ENCODE results near the gene PHLPP1. TPM values are rescaled to one million over a fixed set of nuclear protein-coding genes. Genes with fewer than 3 reads are reported as not detected.

PHLPP1 gene
- total RNA-seq, 1 experiment from 2014 or later: 14.7 TPM

DNA sequence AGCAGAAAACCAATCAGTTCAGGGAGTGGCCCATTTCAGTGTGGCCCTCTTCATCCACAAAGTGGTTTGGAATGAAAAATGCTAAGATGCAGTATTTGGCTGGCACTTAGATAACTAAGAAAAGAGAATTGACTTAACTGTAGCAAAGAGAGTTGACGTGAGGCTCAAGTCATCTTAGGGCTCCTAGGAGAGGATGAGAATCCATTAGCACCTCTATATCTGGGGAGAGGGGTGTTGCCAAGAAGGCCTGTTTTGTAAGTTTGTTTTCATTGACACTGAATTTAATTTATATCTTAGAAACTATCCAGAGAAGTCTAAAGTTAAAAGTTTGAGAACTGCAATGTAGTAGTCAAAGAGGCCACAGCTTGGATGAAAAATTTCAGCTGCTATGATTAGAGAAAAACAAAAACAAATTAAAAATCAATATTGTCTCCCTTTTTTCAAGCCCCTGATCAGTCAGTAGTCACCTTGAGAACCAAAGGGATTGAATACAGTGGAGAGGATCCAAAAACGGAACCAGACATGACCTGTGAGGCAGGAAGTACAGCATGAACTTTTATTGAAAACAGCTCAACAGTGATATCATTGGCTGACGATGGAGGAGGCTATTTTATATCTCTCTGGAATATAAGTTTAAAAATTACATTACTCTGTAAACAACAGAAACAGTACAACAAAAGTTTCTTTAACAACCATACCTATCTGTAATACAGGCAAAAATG lies 52.7 kb downstream of the PHLPP1 start:
- BruUV-seq (replicated peaks): no TSS peak
- peaks cover 2% of the 10 kb centered on the region; the same call in 1 of the 2 replicates for H3K9me2 ChIP-seq (ENCODE audit: insufficient read depth)
- peak overlapping the region; percentile 22 for H3K4me2 ChIP-seq (ENCODE audit: low read length)
- TF ChIP-seq CBX3 (IDR thresholded peaks at IDR 0.05; ENCODE audit: low read depth): no peak
- no peak for TF ChIP-seq POLR2A (IDR thresholded peaks at IDR 0.05; ENCODE audit: borderline replicate concordance, extremely low read depth, insufficient read depth, insufficient read length)
- TF ChIP-seq, protein P1, sequence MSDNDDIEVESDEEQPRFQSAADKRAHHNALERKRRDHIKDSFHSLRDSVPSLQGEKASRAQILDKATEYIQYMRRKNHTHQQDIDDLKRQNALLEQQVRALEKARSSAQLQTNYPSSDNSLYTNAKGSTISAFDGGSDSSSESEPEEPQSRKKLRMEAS (IDR thresholded peaks at IDR 0.05): no peak
- no peak for TF ChIP-seq SIN3A (IDR thresholded peaks at IDR 0.05; ENCODE audit: low read depth)
- TF ChIP-seq ELF1 (IDR thresholded peaks at IDR 0.05; ENCODE audit: borderline replicate concordance, low read depth): no peak
- TF ChIP-seq, protein P2, sequence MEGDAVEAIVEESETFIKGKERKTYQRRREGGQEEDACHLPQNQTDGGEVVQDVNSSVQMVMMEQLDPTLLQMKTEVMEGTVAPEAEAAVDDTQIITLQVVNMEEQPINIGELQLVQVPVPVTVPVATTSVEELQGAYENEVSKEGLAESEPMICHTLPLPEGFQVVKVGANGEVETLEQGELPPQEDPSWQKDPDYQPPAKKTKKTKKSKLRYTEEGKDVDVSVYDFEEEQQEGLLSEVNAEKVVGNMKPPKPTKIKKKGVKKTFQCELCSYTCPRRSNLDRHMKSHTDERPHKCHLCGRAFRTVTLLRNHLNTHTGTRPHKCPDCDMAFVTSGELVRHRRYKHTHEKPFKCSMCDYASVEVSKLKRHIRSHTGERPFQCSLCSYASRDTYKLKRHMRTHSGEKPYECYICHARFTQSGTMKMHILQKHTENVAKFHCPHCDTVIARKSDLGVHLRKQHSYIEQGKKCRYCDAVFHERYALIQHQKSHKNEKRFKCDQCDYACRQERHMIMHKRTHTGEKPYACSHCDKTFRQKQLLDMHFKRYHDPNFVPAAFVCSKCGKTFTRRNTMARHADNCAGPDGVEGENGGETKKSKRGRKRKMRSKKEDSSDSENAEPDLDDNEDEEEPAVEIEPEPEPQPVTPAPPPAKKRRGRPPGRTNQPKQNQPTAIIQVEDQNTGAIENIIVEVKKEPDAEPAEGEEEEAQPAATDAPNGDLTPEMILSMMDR (IDR thresholded peaks at IDR 0.05 in 2 of 3, conservative IDR thresholded peaks at IDR 0.05 in 1 of 3; ENCODE audit: borderline replicate concordance in 1 of 3, insufficient read depth in 1 of 3, low read depth in 2 of 3, low read length in 2 of 3): no peak
- no peak for TF ChIP-seq EZH2 (IDR thresholded peaks at IDR 0.05)
- TF ChIP-seq CEBPB (IDR thresholded peaks at IDR 0.05; ENCODE audit: low read depth): no peak
- no peak for TF ChIP-seq TCF7L2 (IDR thresholded peaks at IDR 0.05; ENCODE audit: borderline replicate concordance, extremely low read depth, insufficient read depth, insufficient read length)
- TF ChIP-seq, protein P3, sequence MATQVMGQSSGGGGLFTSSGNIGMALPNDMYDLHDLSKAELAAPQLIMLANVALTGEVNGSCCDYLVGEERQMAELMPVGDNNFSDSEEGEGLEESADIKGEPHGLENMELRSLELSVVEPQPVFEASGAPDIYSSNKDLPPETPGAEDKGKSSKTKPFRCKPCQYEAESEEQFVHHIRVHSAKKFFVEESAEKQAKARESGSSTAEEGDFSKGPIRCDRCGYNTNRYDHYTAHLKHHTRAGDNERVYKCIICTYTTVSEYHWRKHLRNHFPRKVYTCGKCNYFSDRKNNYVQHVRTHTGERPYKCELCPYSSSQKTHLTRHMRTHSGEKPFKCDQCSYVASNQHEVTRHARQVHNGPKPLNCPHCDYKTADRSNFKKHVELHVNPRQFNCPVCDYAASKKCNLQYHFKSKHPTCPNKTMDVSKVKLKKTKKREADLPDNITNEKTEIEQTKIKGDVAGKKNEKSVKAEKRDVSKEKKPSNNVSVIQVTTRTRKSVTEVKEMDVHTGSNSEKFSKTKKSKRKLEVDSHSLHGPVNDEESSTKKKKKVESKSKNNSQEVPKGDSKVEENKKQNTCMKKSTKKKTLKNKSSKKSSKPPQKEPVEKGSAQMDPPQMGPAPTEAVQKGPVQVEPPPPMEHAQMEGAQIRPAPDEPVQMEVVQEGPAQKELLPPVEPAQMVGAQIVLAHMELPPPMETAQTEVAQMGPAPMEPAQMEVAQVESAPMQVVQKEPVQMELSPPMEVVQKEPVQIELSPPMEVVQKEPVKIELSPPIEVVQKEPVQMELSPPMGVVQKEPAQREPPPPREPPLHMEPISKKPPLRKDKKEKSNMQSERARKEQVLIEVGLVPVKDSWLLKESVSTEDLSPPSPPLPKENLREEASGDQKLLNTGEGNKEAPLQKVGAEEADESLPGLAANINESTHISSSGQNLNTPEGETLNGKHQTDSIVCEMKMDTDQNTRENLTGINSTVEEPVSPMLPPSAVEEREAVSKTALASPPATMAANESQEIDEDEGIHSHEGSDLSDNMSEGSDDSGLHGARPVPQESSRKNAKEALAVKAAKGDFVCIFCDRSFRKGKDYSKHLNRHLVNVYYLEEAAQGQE (IDR thresholded peaks at IDR 0.05; ENCODE audit: low read depth): no peak
- no peak for TF ChIP-seq YY1 (IDR thresholded peaks at IDR 0.05; ENCODE audit: extremely low read depth, insufficient replicate concordance, low read depth, low read length)
- TF ChIP-seq FOSL1 (IDR thresholded peaks at IDR 0.05; ENCODE audit: low read depth): no peak
- no peak for TF ChIP-seq SRF (IDR thresholded peaks at IDR 0.05; ENCODE audit: low read depth)
- no peak for TF ChIP-seq ZFX (IDR thresholded peaks at IDR 0.05)
- TF ChIP-seq SP1 (IDR thresholded peaks at IDR 0.05; ENCODE audit: low read depth): no peak
- TF ChIP-seq, protein P4, sequence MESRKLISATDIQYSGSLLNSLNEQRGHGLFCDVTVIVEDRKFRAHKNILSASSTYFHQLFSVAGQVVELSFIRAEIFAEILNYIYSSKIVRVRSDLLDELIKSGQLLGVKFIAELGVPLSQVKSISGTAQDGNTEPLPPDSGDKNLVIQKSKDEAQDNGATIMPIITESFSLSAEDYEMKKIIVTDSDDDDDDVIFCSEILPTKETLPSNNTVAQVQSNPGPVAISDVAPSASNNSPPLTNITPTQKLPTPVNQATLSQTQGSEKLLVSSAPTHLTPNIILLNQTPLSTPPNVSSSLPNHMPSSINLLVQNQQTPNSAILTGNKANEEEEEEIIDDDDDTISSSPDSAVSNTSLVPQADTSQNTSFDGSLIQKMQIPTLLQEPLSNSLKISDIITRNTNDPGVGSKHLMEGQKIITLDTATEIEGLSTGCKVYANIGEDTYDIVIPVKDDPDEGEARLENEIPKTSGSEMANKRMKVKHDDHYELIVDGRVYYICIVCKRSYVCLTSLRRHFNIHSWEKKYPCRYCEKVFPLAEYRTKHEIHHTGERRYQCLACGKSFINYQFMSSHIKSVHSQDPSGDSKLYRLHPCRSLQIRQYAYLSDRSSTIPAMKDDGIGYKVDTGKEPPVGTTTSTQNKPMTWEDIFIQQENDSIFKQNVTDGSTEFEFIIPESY (IDR thresholded peaks at IDR 0.05; ENCODE audit: extremely low read depth, insufficient replicate concordance, low read length): no peak
- no peak overlapping the region for H3K9ac ChIP-seq (ENCODE audit: low read length)
- H3K27me3 ChIP-seq (ENCODE audit: insufficient read depth, low read length): no peaks in the 10 kb centered on the region
- no peak overlapping the region for H3K27ac ChIP-seq (ENCODE audit: low read depth, low read length)
- H4K20me1 ChIP-seq (ENCODE audit: insufficient read depth): no peaks in the 10 kb centered on the region
- intact Hi-C loops (cut with micrococcal nuclease): no loop called here
- H3K79me2 ChIP-seq (ENCODE audit: insufficient read depth, low read length): peaks cover 10% of the 10 kb centered on the region
- ATAC-seq (no peak), DNase-seq (ENCODE audit: low read depth, low spot score) (no peak)
- POLR2A ChIA-PET: no interaction called here
- peaks cover 9 to 17% of the 10 kb centered on the region in 2 experiments for H3K4me1 ChIP-seq (ENCODE audit: control insufficient read depth in 1 of 2, insufficient read depth in 2 of 2, low read length in 2 of 2)
- no peak overlapping the region for H2AFZ ChIP-seq (ENCODE audit: low read depth, low read length, poor library complexity, severe bottlenecking)
- H3K4me3 ChIP-seq (replicated peaks in 1 of 2; ENCODE audit: low read depth in 1 of 2, low read length in 2 of 2): no peak overlapping the region
- no peaks in the 10 kb centered on the region for H3K9me3 ChIP-seq (ENCODE audit: control insufficient read depth in 1 of 2, insufficient read depth in 1 of 2, low read depth in 1 of 2, low read length in 2 of 2)
- RAD21 ChIA-PET (ENCODE audit: low non-redundant PET in 1 of 2, low total read pairs in 2 of 2, uncharacterized antibody in 2 of 2, unreplicated experiment in 2 of 2): no interaction called here
- CTCF ChIA-PET: no interaction called here
- H3K36me3 ChIP-seq (ENCODE audit: control insufficient read depth in 1 of 2, insufficient read depth in 2 of 2, low read length in 2 of 2): no peaks in the 10 kb centered on the region

Measured in HCT116 (cell line).